22Rv1 (cell line): ENCODE measurements around the gene KLHL42.
"Not testable (repeated sequence)": the region's sequence is repeated elsewhere in the genome, so short reads cannot be mapped to it uniquely, and the experiment has no call there.

Experiments
- H3K27ac ChIP-seq: fragments of 450-650 bp; 2 replicates; pipeline ENCODE4 v1.5.1; 2017
- CTCF ChIP-seq: fragments of 450-650 bp; IDR thresholded peaks from 2 replicates; pipeline ENCODE4 v1.5.1; 2017; ENCODE audit warnings: mild to moderate bottlenecking
- ZFX ChIP-seq: fragments of 450-650 bp; IDR thresholded peaks from 2 replicates; pipeline ENCODE4 v1.6.1; 2017; ENCODE audit warnings: antibody characterized with exemption, borderline replicate concordance

Gene KLHL42

GRCh38 chr12:27779920-27780611, at the start of gene KLHL42, which contains the start of gene MANSC4:
Gene KLHL42, plus strand, starts transcription at chr12:27780233. Its CDS starts 98 bp downstream, at chr12:27780331.
Gene MANSC4, minus strand, starts transcription at chr12:27780236. Its CDS starts 8,960 bp downstream, at chr12:27771276.
- H3K27ac ChIP-seq: peak within 1 kb of the TSS; percentile 90
- TF ChIP-seq ZFX (peak; percentile 80; the same call in 1 of the 2 replicates), CTCF (peak; percentile 21; the same call in 1 of the 2 replicates)

- TF ChIP-seq CTCF (peak; percentile 1; the same call in 1 of the 2 replicates), ZFX (no peak)
- no peak overlapping the region for H3K27ac ChIP-seq
These were observed 47.8 kb upstream of the KLHL42 start for GRCh38 chr12:27732281-27732680.

- peak; percentile 93 for TF ChIP-seq CTCF
- no peak for TF ChIP-seq ZFX
- H3K27ac ChIP-seq: no peak overlapping the region
These were observed 46.9 kb upstream of the KLHL42 start for GRCh38 chr12:27733052-27733656.

- no peak overlapping the region for H3K27ac ChIP-seq
- TF ChIP-seq CTCF (no peak), ZFX (no peak)
These were observed 46.2 kb upstream of the KLHL42 start for GRCh38 chr12:27733791-27734190.

DNA sequence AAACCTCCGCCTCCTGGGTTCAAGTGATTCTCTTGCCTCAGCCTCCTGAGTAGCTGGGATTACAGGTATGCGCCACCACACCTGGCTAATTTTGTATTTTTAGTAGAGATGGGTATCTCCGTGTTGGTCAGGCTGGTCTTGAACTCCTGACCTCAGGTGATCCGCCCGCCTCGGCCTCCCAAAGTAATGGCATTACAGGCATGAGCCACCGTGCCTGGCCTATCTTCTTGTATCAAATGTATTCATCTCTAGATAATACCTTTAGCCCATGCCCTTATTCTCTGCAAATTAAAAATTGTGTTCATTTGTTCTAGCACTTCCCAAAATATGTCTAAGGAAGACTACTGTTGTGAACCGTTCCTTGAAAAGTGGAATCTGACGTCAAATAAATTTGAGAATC, 45.7 kb upstream of the KLHL42 start:
- not testable (repeated sequence) for H3K27ac ChIP-seq

GRCh38 chr12:27743601-27744000, 36.4 kb upstream of the KLHL42 start:
- no peak for TF ChIP-seq CTCF
- TF ChIP-seq ZFX: no peak
- no peak overlapping the region for H3K27ac ChIP-seq

GRCh38 chr12:27745734-27746133, 34.3 kb upstream of the KLHL42 start:
- H3K27ac ChIP-seq: not testable (repeated sequence)

DNA sequence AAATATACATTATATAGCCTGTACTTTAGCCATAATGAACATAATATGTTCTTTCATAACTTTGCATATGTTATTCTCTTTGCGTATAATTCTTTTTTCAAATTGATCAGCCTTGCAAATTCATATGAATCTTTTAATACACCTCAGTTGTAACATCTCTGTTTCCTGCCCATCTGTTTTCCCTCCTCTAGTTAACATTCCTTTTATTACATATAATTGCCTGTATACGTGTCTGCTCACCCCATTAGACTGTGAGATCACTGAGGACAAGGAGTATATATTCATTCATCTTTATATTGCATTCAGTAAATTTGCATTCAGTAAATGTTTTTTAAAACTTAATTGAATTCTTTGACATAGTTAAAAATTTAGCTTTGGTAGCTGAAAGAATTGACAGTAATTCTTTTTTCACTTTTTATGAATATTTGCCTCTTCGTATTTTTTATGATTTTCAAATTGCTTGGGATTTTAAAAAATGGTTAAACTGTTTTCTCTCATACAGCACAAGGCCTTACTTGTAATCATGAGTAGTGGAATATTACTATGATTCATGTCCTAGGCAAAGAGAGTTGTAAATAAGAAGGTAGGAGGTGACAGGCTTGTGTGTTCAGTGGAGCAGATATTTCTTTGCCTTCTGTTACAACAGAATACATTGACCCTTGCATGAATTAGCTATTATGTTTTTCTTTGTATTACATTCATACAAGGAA, 32.8 kb upstream of the KLHL42 start:
- peak overlapping the region; percentile 19; the same call in 1 of the 2 replicates for H3K27ac ChIP-seq
- TF ChIP-seq ZFX: no peak
- no peak for TF ChIP-seq CTCF
